GM23338 (cell line): ENCODE results near the gene TTC3. TPM values are rescaled to one million over a fixed set of nuclear protein-coding genes. Genes with fewer than 3 reads are reported as not detected.
A peak's percentile ranks its signal among the peaks of the same experiment; 100 is the strongest.

Experiments used
- ATAC-seq: fragments of 200-7000 bp; cut with Tn5 transposase; 3 replicates; pipeline ENCODE4 v1.9.1; 2020
- DNase-seq: peaks from one replicate; pipeline ENCODE4 v3.0.0-alpha.2; 2015; ENCODE audit warnings: low spot score
- H2AFZ ChIP-seq: fragments of 200-600 bp; sonication (generic); 2 replicates; pipeline ENCODE4 v1.8.0; 2016; ENCODE audit warnings: antibody characterized with exemption, mild to moderate bottlenecking, moderate library complexity
- H3F3A ChIP-seq: fragments of 200-600 bp; sonication (generic); replicated peaks from 2 replicates; pipeline ENCODE4 v1.8.0; 2017; ENCODE audit warnings: antibody characterized with exemption, mixed run types, low read depth
- H3K27ac ChIP-seq: fragments of 200-600 bp; sonication (generic); 2 replicates; pipeline ENCODE4 v1.6.1; 2016; ENCODE audit warnings: low read depth
- H3K27me3 ChIP-seq: fragments of 200-600 bp; sonication (generic); 2 replicates; pipeline ENCODE4 v1.8.0; 2016; ENCODE audit warnings: mild to moderate bottlenecking, mixed run types, moderate library complexity; ENCODE audit not compliant: insufficient read depth
- H3K36me3 ChIP-seq: fragments of 200-600 bp; sonication (generic); 2 replicates; pipeline ENCODE4 v1.8.0; 2016; ENCODE audit warnings: mild to moderate bottlenecking; ENCODE audit not compliant: insufficient read depth
- H3K4me1 ChIP-seq: fragments of 200-600 bp; sonication (generic); 2 replicates; pipeline ENCODE4 v1.8.0; 2016; ENCODE audit warnings: mild to moderate bottlenecking, moderate library complexity; ENCODE audit not compliant: insufficient read depth
- H3K4me2 ChIP-seq: fragments of 200-600 bp; sonication (generic); 2 replicates; pipeline ENCODE4 v1.7.1; 2017; ENCODE audit warnings: mixed run types
- H3K4me3 ChIP-seq: fragments of 200-600 bp; sonication (generic); 2 replicates; pipeline ENCODE4 v1.6.1; 2016; ENCODE audit warnings: mixed run types
- H3K79me2 ChIP-seq: fragments of 200-600 bp; sonication (generic); replicated peaks from 2 replicates; pipeline ENCODE4 v1.8.0; 2017; ENCODE audit warnings: mild to moderate bottlenecking; ENCODE audit not compliant: insufficient read depth
- H3K9me2 ChIP-seq: fragments of 200-600 bp; sonication (generic); 2 replicates; pipeline ENCODE4 v1.8.0; 2017; ENCODE audit not compliant: insufficient read depth
- H4K20me1 ChIP-seq: fragments of 200-600 bp; sonication (generic); replicated peaks from 2 replicates; pipeline ENCODE4 v1.8.0; 2017; ENCODE audit warnings: mild to moderate bottlenecking; ENCODE audit not compliant: insufficient read depth
- H3K27ac Mint-ChIP-seq: 2 replicates; pipeline ENCODE4 v1.8.0; 2020; ENCODE audit warnings: inconsistent platforms, mild to moderate bottlenecking, moderate library complexity, mixed read lengths
- H3K27me3 Mint-ChIP-seq: 3 replicates; pipeline ENCODE4 v1.8.0; 2022; ENCODE audit warnings: low read depth, mild to moderate bottlenecking, moderate library complexity, mixed read lengths, inconsistent platforms; ENCODE audit not compliant: insufficient read depth, poor library complexity
- H3K36me3 Mint-ChIP-seq: 3 replicates; pipeline ENCODE4 v1.8.0; 2021; ENCODE audit warnings: low read depth, mild to moderate bottlenecking, inconsistent platforms, moderate library complexity, mixed read lengths
- H3K4me1 Mint-ChIP-seq: 3 replicates; pipeline ENCODE4 v1.8.0; 2020; ENCODE audit warnings: mild to moderate bottlenecking, inconsistent platforms, mixed read lengths
- H3K4me3 Mint-ChIP-seq: 3 replicates; pipeline ENCODE4 v1.8.0; 2021; ENCODE audit warnings: moderate library complexity, mild to moderate bottlenecking, inconsistent platforms, mixed read lengths
- H3K9me3 Mint-ChIP-seq: 3 replicates; pipeline ENCODE4 v1.8.0; 2020; ENCODE audit warnings: moderate library complexity, mild to moderate bottlenecking, inconsistent platforms, mixed read lengths
- CREB1 ChIP-seq: fragments of 250-450 bp; sonication (Bioruptor Pico); IDR thresholded peaks from 2 replicates; pipeline ENCODE4 v1.5.0; 2020; ENCODE audit warnings: low read depth, mild to moderate bottlenecking, moderate library complexity
- CTCF ChIP-seq, 2 experiments: fragments of 200-600 bp in 1 of 2; sonication (generic) in 1 of 2; conservative IDR thresholded peaks; 2 replicates each; pipeline versions ENCODE4 v1.5.1 to v1.6.1; 2016 to 2017; ENCODE audit warnings: antibody characterized with exemption in 2 of 2, low read depth in 2 of 2, mild to moderate bottlenecking in 2 of 2, moderate library complexity in 1 of 2
- ETS1 ChIP-seq: IDR thresholded peaks from 2 replicates; pipeline ENCODE4 v1.6.1; 2016; ENCODE audit warnings: antibody characterized with exemption
- EZH2 ChIP-seq: fragments of 200-600 bp; sonication (generic); IDR thresholded peaks from one replicate; pipeline ENCODE4 v1.8.0; 2017; ENCODE audit warnings: antibody characterized with exemption, mild to moderate bottlenecking, low read depth; ENCODE audit not compliant: unreplicated experiment
- EZH2phosphoT487 ChIP-seq: fragments of 200-600 bp; sonication (generic); IDR thresholded peaks from one replicate; pipeline ENCODE4 v1.8.1; 2018; ENCODE audit warnings: antibody characterized with exemption; ENCODE audit not compliant: unreplicated experiment
- JUNB ChIP-seq: IDR thresholded peaks from one replicate; pipeline ENCODE4 v1.6.1; 2016; ENCODE audit warnings: antibody characterized with exemption; ENCODE audit not compliant: unreplicated experiment
- POLR2AphosphoS5 ChIP-seq: IDR thresholded peaks from 2 replicates; pipeline ENCODE4 v1.6.1; 2016; ENCODE audit warnings: antibody characterized with exemption, low read depth
- STAT1 ChIP-seq: IDR thresholded peaks from one replicate; pipeline ENCODE4 v1.6.1; 2016; ENCODE audit warnings: antibody characterized with exemption; ENCODE audit not compliant: unreplicated experiment
- ZNF114 ChIP-seq: fragments of 250-450 bp; sonication (Bioruptor Pico); IDR thresholded peaks from 2 replicates; pipeline ENCODE4 v1.5.0; 2020; ENCODE audit warnings: mild to moderate bottlenecking, moderate library complexity
- ZNF331 ChIP-seq: fragments of 250-450 bp; sonication (Bioruptor Pico); IDR thresholded peaks from 2 replicates; pipeline ENCODE4 v1.5.0; 2020; ENCODE audit warnings: low read depth, mild to moderate bottlenecking, moderate library complexity
- polyA plus RNA-seq: library from polyadenylated mRNA; unstranded; fragments of >200 nt; fragmentation: Nextera tagmentation; extraction: Ambion mirVana; gene quantifications from 2 replicates; pipeline ENCODE4 v1.2.1, GENCODE V29; 2016
- total RNA-seq: library from RNA; depleted of rRNA; stranded (reverse); fragments of >200 nt; shearing (Covaris generic); gene quantifications from 2 replicates; pipeline ENCODE4 v1.2.3, GENCODE V29; 2014
- TF ChIP-seq, protein P1 (sequence below): IDR thresholded peaks from one replicate; pipeline ENCODE4 v1.6.1; 2018; ENCODE audit warnings: antibody characterized with exemption; ENCODE audit not compliant: unreplicated experiment

The TTC3 gene
- total and polyA plus RNA-seq, 2 experiments from 2014 or later: 28.9 to 48.6 TPM

DNA sequence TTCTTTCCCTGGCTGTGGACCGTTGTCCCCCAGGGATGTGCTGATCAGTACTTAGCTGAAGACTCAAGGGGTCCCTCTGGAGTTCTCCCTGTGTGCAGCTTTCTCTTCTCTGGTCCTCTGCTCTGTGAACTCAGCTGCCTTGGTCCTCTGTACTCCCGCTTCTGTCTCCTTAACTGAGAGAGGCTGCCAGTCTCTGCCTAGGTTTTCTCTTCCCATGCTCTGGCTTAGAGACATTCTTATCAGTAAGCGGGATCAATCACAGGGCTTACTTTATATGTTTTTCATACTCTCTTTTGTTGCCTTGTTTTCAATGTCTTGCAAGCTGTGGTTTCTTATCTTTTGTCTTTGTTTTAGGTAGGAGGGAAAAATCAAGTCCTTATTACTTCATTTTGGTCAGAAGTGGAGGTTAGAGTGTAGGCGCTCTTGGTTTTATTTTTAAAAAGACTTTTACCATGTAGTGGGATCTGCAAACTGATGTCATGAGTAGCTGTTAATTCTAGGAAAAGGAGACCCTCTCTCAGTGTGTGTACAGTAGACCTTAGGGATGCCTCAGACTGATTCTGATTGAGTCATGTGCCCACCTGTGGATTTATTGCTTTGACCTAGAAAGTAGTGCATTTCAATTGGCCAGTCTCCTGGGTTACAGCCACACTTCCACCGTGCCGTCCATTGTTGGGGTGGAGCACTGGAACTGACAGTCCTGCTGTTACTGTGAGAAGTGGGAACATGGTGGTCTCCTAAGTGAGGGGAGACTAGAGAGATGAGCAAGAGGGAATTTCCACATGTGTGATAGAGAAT, 46.6 kb downstream of the TTC3 start:
- H3K4me1 Mint-ChIP-seq: no peaks in the 10 kb centered on the region; the same call in 1 of the 3 replicates
- ATAC-seq (peak; percentile 100), DNase-seq (peak; percentile 72)
- no peaks in the 10 kb centered on the region for H3K9me3 Mint-ChIP-seq
- H3K27ac Mint-ChIP-seq: no peak overlapping the region
- H3K36me3 Mint-ChIP-seq: no peaks in the 10 kb centered on the region
- no peak overlapping the region for H3K4me2 ChIP-seq
- H3K4me1 ChIP-seq: no peaks in the 10 kb centered on the region
- no peaks in the 10 kb centered on the region for H3K27me3 Mint-ChIP-seq
- no peak overlapping the region for H3K4me3 ChIP-seq
- no peaks in the 10 kb centered on the region for H4K20me1 ChIP-seq
- no peaks in the 10 kb centered on the region for H3K36me3 ChIP-seq
- H2AFZ ChIP-seq: no peak overlapping the region
- no peaks in the 10 kb centered on the region for H3K79me2 ChIP-seq
- no peak overlapping the region for H3K27ac ChIP-seq
- H3K27me3 ChIP-seq: no peaks in the 10 kb centered on the region
- peak; percentile 39 to 55 for TF ChIP-seq CTCF (conservative IDR thresholded peaks at IDR 0.05; ENCODE audit: low read depth in 2 of 2)
- no peak for TF ChIP-seq JUNB
- H3K4me3 Mint-ChIP-seq: no peak overlapping the region
- no peaks in the 10 kb centered on the region for H3F3A ChIP-seq
- no peaks in the 10 kb centered on the region for H3K9me2 ChIP-seq

- DNase-seq (no peak), ATAC-seq (no peak)
- no peak overlapping the region for H3K4me2 ChIP-seq
- H3K27ac Mint-ChIP-seq: no peak overlapping the region
- H3K4me3 ChIP-seq: no peak overlapping the region
- H3K9me2 ChIP-seq: no peaks in the 10 kb centered on the region
- no peaks in the 10 kb centered on the region for H3K4me1 Mint-ChIP-seq
- H2AFZ ChIP-seq: no peak overlapping the region
- no peak overlapping the region for H3K27ac ChIP-seq
- no peaks in the 10 kb centered on the region for H3K27me3 ChIP-seq
- H3K9me3 Mint-ChIP-seq: no peaks in the 10 kb centered on the region
- no peaks in the 10 kb centered on the region for H3K4me1 ChIP-seq
- H3K4me3 Mint-ChIP-seq: no peak overlapping the region
- H4K20me1 ChIP-seq: no peaks in the 10 kb centered on the region
- peaks cover 2% of the 10 kb centered on the region for H3K27me3 Mint-ChIP-seq
- no peaks in the 10 kb centered on the region; the same call in 2 of the 3 replicates for H3K36me3 Mint-ChIP-seq
- no peaks in the 10 kb centered on the region for H3K79me2 ChIP-seq
- no peaks in the 10 kb centered on the region for H3F3A ChIP-seq
- H3K36me3 ChIP-seq: no peaks in the 10 kb centered on the region
- TF ChIP-seq ZNF331: no peak
- TF ChIP-seq ZNF114 (CRISPR knock-in tag): no peak
- TF ChIP-seq POLR2AphosphoS5: no peak
- TF ChIP-seq CREB1 (CRISPR knock-in tag): no peak
- no peak for TF ChIP-seq EZH2phosphoT487
- TF ChIP-seq, protein P1, sequence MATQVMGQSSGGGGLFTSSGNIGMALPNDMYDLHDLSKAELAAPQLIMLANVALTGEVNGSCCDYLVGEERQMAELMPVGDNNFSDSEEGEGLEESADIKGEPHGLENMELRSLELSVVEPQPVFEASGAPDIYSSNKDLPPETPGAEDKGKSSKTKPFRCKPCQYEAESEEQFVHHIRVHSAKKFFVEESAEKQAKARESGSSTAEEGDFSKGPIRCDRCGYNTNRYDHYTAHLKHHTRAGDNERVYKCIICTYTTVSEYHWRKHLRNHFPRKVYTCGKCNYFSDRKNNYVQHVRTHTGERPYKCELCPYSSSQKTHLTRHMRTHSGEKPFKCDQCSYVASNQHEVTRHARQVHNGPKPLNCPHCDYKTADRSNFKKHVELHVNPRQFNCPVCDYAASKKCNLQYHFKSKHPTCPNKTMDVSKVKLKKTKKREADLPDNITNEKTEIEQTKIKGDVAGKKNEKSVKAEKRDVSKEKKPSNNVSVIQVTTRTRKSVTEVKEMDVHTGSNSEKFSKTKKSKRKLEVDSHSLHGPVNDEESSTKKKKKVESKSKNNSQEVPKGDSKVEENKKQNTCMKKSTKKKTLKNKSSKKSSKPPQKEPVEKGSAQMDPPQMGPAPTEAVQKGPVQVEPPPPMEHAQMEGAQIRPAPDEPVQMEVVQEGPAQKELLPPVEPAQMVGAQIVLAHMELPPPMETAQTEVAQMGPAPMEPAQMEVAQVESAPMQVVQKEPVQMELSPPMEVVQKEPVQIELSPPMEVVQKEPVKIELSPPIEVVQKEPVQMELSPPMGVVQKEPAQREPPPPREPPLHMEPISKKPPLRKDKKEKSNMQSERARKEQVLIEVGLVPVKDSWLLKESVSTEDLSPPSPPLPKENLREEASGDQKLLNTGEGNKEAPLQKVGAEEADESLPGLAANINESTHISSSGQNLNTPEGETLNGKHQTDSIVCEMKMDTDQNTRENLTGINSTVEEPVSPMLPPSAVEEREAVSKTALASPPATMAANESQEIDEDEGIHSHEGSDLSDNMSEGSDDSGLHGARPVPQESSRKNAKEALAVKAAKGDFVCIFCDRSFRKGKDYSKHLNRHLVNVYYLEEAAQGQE: no peak
- no peak for TF ChIP-seq STAT1
- no peak for TF ChIP-seq JUNB
- no peak for TF ChIP-seq ETS1
- no peak for TF ChIP-seq EZH2
- TF ChIP-seq CTCF (conservative IDR thresholded peaks at IDR 0.05; ENCODE audit: low read depth in 2 of 2): no peak
Observed at GRCh38 chr21:37128076-37128475, 55.0 kb downstream of the TTC3 start.
